HEK293 (cell line): ENCODE data around the gene BTBD16.
A peak's percentile ranks its signal among the peaks of the same experiment; 100 is the strongest.

Experiments
- CTCF ChIP-seq: fragments of 450-650 bp; formaldehyde crosslinking; IDR thresholded peaks from 2 replicates; pipeline ENCODE4 v1.5.1; 2016; ENCODE audit warnings: missing biosample characterization, missing genetic modification characterization
- GLIS1 ChIP-seq: fragments of 450-650 bp; formaldehyde crosslinking; IDR thresholded peaks from 2 replicates; pipeline ENCODE4 v1.5.1; 2016; ENCODE audit warnings: missing biosample characterization, missing genetic modification characterization
- GLIS2 ChIP-seq: fragments of 450-650 bp; formaldehyde crosslinking; IDR thresholded peaks from 2 replicates; pipeline ENCODE4 v1.5.1; 2016; ENCODE audit warnings: missing biosample characterization, missing genetic modification characterization
- KLF1 ChIP-seq: fragments of 450-650 bp; formaldehyde crosslinking; IDR thresholded peaks from 2 replicates; pipeline ENCODE4 v1.5.1; 2016; ENCODE audit warnings: missing biosample characterization, missing genetic modification characterization
- KLF16 ChIP-seq: fragments of 450-650 bp; formaldehyde crosslinking; IDR thresholded peaks from 2 replicates; pipeline ENCODE4 v1.5.1; 2017; ENCODE audit warnings: missing biosample characterization, missing genetic modification characterization
- PRDM2 ChIP-seq: fragments of 450-650 bp; formaldehyde crosslinking; IDR thresholded peaks from 2 replicates; pipeline ENCODE4 v1.5.1; 2016; ENCODE audit warnings: missing biosample characterization, missing genetic modification characterization, borderline replicate concordance
- SCRT1 ChIP-seq: fragments of 450-650 bp; formaldehyde crosslinking; IDR thresholded peaks from 2 replicates; pipeline ENCODE4 v1.5.1; 2016; ENCODE audit warnings: missing biosample characterization, missing genetic modification characterization, borderline replicate concordance
- SCRT2 ChIP-seq: fragments of 450-650 bp; formaldehyde crosslinking; IDR thresholded peaks from 2 replicates; pipeline ENCODE4 v1.5.1; 2016; ENCODE audit warnings: missing biosample characterization, missing genetic modification characterization
- SP3 ChIP-seq: fragments of 450-650 bp; formaldehyde crosslinking; IDR thresholded peaks from 2 replicates; pipeline ENCODE4 v1.5.1; 2016; ENCODE audit warnings: missing biosample characterization, missing genetic modification characterization
- ZBTB20 ChIP-seq: fragments of 450-650 bp; formaldehyde crosslinking; IDR thresholded peaks from 2 replicates; pipeline ENCODE4 v1.5.1; 2016; ENCODE audit warnings: missing biosample characterization, missing genetic modification characterization
- ZBTB49 ChIP-seq: fragments of 450-650 bp; formaldehyde crosslinking; IDR thresholded peaks from 2 replicates; pipeline ENCODE4 v1.5.1; 2016; ENCODE audit warnings: missing biosample characterization, missing genetic modification characterization, low read depth
- ZBTB6 ChIP-seq: fragments of 450-650 bp; formaldehyde crosslinking; IDR thresholded peaks from 2 replicates; pipeline ENCODE4 v1.5.1; 2017; ENCODE audit warnings: missing biosample characterization, missing genetic modification characterization
- ZFP37 ChIP-seq: fragments of 450-650 bp; formaldehyde crosslinking; IDR thresholded peaks from 2 replicates; pipeline ENCODE4 v1.5.1; 2016; ENCODE audit warnings: missing biosample characterization, missing genetic modification characterization
- ZNF114 ChIP-seq: fragments of 450-650 bp; formaldehyde crosslinking; IDR thresholded peaks from 2 replicates; pipeline ENCODE4 v1.5.0; 2017; ENCODE audit warnings: missing biosample characterization, missing genetic modification characterization
- ZNF121 ChIP-seq: fragments of 450-650 bp; formaldehyde crosslinking; IDR thresholded peaks from 2 replicates; pipeline ENCODE4 v1.5.1; 2016; ENCODE audit warnings: missing biosample characterization, missing genetic modification characterization
- ZNF184 ChIP-seq: fragments of 450-650 bp; IDR thresholded peaks from 2 replicates; pipeline ENCODE4 v1.5.1; 2018; ENCODE audit warnings: missing biosample characterization, mild to moderate bottlenecking, missing genetic modification characterization
- ZNF366 ChIP-seq: fragments of 450-650 bp; formaldehyde crosslinking; conservative IDR thresholded peaks from 2 replicates; pipeline ENCODE4 v1.5.1; 2016; ENCODE audit warnings: missing biosample characterization, missing genetic modification characterization
- ZNF398 ChIP-seq: fragments of 450-650 bp; formaldehyde crosslinking; IDR thresholded peaks from 2 replicates; pipeline ENCODE4 v1.5.1; 2017; ENCODE audit warnings: missing biosample characterization, missing genetic modification characterization
- ZNF433 ChIP-seq: fragments of 450-650 bp; formaldehyde crosslinking; IDR thresholded peaks from 2 replicates; pipeline ENCODE4 v1.5.1; 2016; ENCODE audit warnings: missing biosample characterization, missing genetic modification characterization, low read depth
- ZNF600 ChIP-seq: fragments of 450-650 bp; formaldehyde crosslinking; IDR thresholded peaks from 2 replicates; pipeline ENCODE4 v1.5.1; 2016; ENCODE audit warnings: missing biosample characterization, missing genetic modification characterization
- ZNF623 ChIP-seq: fragments of 450-650 bp; formaldehyde crosslinking; IDR thresholded peaks from 2 replicates; pipeline ENCODE4 v1.5.1; 2016; ENCODE audit warnings: missing biosample characterization, missing genetic modification characterization
- ZNF629 ChIP-seq: fragments of 450-650 bp; formaldehyde crosslinking; IDR thresholded peaks from 2 replicates; pipeline ENCODE4 v1.5.1; 2017; ENCODE audit warnings: missing biosample characterization, missing genetic modification characterization
- ZNF658 ChIP-seq: fragments of 450-650 bp; formaldehyde crosslinking; IDR thresholded peaks from 2 replicates; pipeline ENCODE4; 2016; ENCODE audit warnings: missing biosample characterization, missing genetic modification characterization
- ZNF677 ChIP-seq: fragments of 450-650 bp; IDR thresholded peaks from 2 replicates; pipeline ENCODE4 v1.5.0; 2018; ENCODE audit warnings: missing biosample characterization, mild to moderate bottlenecking, missing genetic modification characterization, moderate library complexity
- ZNF707 ChIP-seq: fragments of 450-650 bp; formaldehyde crosslinking; IDR thresholded peaks from 2 replicates; pipeline ENCODE4 v1.5.1; 2016; ENCODE audit warnings: missing biosample characterization, missing genetic modification characterization
- ZNF76 ChIP-seq: fragments of 450-650 bp; formaldehyde crosslinking; IDR thresholded peaks from 2 replicates; pipeline ENCODE4; 2016; ENCODE audit warnings: low read depth, missing biosample characterization, missing genetic modification characterization, borderline replicate concordance
- ZSCAN30 ChIP-seq: fragments of 450-650 bp; IDR thresholded peaks from 2 replicates; pipeline ENCODE4 v1.5.1; 2018; ENCODE audit warnings: missing biosample characterization, mild to moderate bottlenecking, missing genetic modification characterization, moderate library complexity

Gene BTBD16

GRCh38 chr10:122374859-122375678, 104.0 kb downstream of the BTBD16 start (continued):
- no peak for TF ChIP-seq PRDM2 (tag by site-specific recombination)
- TF ChIP-seq ZNF600 (tag by site-specific recombination), result peak; percentile 23
- 0 out of 2 replicates have a peak, but pooled peaks have one; percentile 45 for TF ChIP-seq KLF16 (tag by site-specific recombination)
- no peak; the same call in 1 of the 2 replicates for TF ChIP-seq ZNF398 (tag by site-specific recombination)
- peak; percentile 41; the same call in 1 of the 2 replicates for TF ChIP-seq SP3 (tag by site-specific recombination)
- no peak for TF ChIP-seq CTCF (tag by site-specific recombination)
- no peak for TF ChIP-seq ZBTB49 (tag by site-specific recombination)
- TF ChIP-seq ZBTB20 (tag by site-specific recombination), result peak; percentile 90
- TF ChIP-seq ZSCAN30 (tag by site-specific recombination), result no peak
- no peak for TF ChIP-seq ZNF433 (tag by site-specific recombination)
- no peak for TF ChIP-seq ZNF623 (tag by site-specific recombination)
- TF ChIP-seq ZFP37, result 0 out of 2 replicates have a peak, but pooled peaks have one; percentile 52
- no peak for TF ChIP-seq ZNF121
- no peak for TF ChIP-seq ZNF677 (tag by site-specific recombination)
- TF ChIP-seq ZBTB6, result no peak
- no peak for TF ChIP-seq ZNF629
- 0 out of 2 replicates have a peak, but pooled peaks have one; percentile 30 for TF ChIP-seq ZNF366
- peak; percentile 45; the same call in 1 of the 2 replicates for TF ChIP-seq GLIS2
- TF ChIP-seq ZNF658, result no peak
- TF ChIP-seq ZNF184 (tag by site-specific recombination), result no peak
- TF ChIP-seq ZNF114, result no peak
- 0 out of 2 replicates have a peak, but pooled peaks have one; percentile 41 for TF ChIP-seq SCRT1
- TF ChIP-seq GLIS1 (tag by site-specific recombination), result peak; percentile 66
- no peak for TF ChIP-seq ZNF707 (tag by site-specific recombination)
- TF ChIP-seq ZNF76 (tag by site-specific recombination), result peak; percentile 33; the same call in 1 of the 2 replicates
- peak; percentile 86 for TF ChIP-seq SCRT2 (tag by site-specific recombination)
- TF ChIP-seq KLF1 (tag by site-specific recombination), result 0 out of 2 replicates have a peak, but pooled peaks have one; percentile 15
